Caco-2 (cell line): Measurements from ENCODE around the gene FOXD2. TPM values are rescaled to one million over a fixed set of nuclear protein-coding genes. Genes with fewer than 3 reads are reported as not detected.

Experiments used
- BruUV-seq: library from RNA; stranded (reverse); fragments of 400-500 nt; replicated peaks from 2 replicates; lab custom pipeline; 2021; lab: Mats Ljungman, UMichigan
- CTCF ChIA-PET: fragments of 300-600 bp; sonication (Branson Sonifier 250); formaldehyde crosslinking; loops from one replicate; lab custom pipeline; 2022; ENCODE audit warnings: antibody characterized with exemption; lab: Charles Lee
- POLR2A ChIA-PET: fragments of 300-600 bp; sonication (Branson Sonifier 250); formaldehyde crosslinking; loops from one replicate; lab custom pipeline; 2022; ENCODE audit warnings: antibody characterized with exemption; lab: Charles Lee
- DNase-seq, 2 experiments: peaks; one replicate each; pipeline versions ENCODE4 v3.0.0 to v3.0.0-alpha.2; 2020 to 2022
- H3K27me3 ChIP-seq: replicated peaks from 2 replicates; pipeline ENCODE4 v1.6.0; 2011; ENCODE audit warnings: low read length; ENCODE audit not compliant: control insufficient read depth, insufficient read depth
- H3K36me3 ChIP-seq: 2 replicates; pipeline ENCODE4 v1.5.1; 2011; ENCODE audit warnings: low read length; ENCODE audit not compliant: control insufficient read depth, insufficient read depth
- H3K4me1 ChIP-seq: fragments of 250-450 bp; sonication (Bioruptor Pico); 2 replicates; pipeline ENCODE4 v1.5.1; 2020; ENCODE audit warnings: mild to moderate bottlenecking
- H3K4me3 ChIP-seq: 2 replicates; pipeline ENCODE4 v1.5.1; 2011; ENCODE audit warnings: low read depth, mild to moderate bottlenecking, control low read depth, low read length
- H3K9me3 ChIP-seq: fragments of 250-450 bp; sonication (Bioruptor Pico); 2 replicates; pipeline ENCODE4 v1.5.1; 2020; ENCODE audit warnings: mild to moderate bottlenecking, moderate library complexity
- H3K27ac Mint-ChIP-seq: one replicate; pipeline ENCODE4 v1.8.0; 2022; ENCODE audit warnings: mixed read lengths; ENCODE audit not compliant: unreplicated experiment
- H3K27me3 Mint-ChIP-seq: one replicate; pipeline ENCODE4 v1.8.0; 2022; ENCODE audit warnings: mixed read lengths; ENCODE audit not compliant: insufficient read depth, unreplicated experiment
- H3K36me3 Mint-ChIP-seq: one replicate; pipeline ENCODE4 v1.8.0; 2022; ENCODE audit warnings: mild to moderate bottlenecking, mixed read lengths; ENCODE audit not compliant: insufficient read depth, unreplicated experiment
- H3K4me1 Mint-ChIP-seq: one replicate; pipeline ENCODE4 v1.8.0; 2022; ENCODE audit warnings: low read depth, mixed read lengths; ENCODE audit not compliant: unreplicated experiment
- H3K4me3 Mint-ChIP-seq: one replicate; pipeline ENCODE4 v1.8.0; 2022; ENCODE audit warnings: mild to moderate bottlenecking, moderate library complexity, mixed read lengths; ENCODE audit not compliant: unreplicated experiment
- H3K9me3 Mint-ChIP-seq: one replicate; pipeline ENCODE4 v1.8.0; 2022; ENCODE audit warnings: mixed read lengths; ENCODE audit not compliant: unreplicated experiment
- CTCF ChIP-seq, 2 experiments: fragments of 200-600 bp in 1 of 2; IDR thresholded peaks; 1 replicate in 1 of 2; 2 replicates in 1 of 2; pipeline versions ENCODE4 v1.5.1 to v1.8.0; 2011 to 2022; ENCODE audit warnings: antibody characterized with exemption in 1 of 2, control low read depth in 1 of 2, inconsistent platforms in 1 of 2, low read depth in 1 of 2, low read length in 1 of 2, mild to moderate bottlenecking in 1 of 2, moderate library complexity in 1 of 2; ENCODE audit not compliant: insufficient read depth in 1 of 2, severe bottlenecking in 1 of 2, unreplicated experiment in 1 of 2
- intact Hi-C: fragments of 100-400 bp; cut with micrococcal nuclease; formaldehyde crosslinking; loops from one replicate; pipeline ENCODE4 v1.10.0; 2022; ENCODE audit not compliant: unreplicated experiment
- total RNA-seq: library from RNA; stranded (reverse); gene quantifications from 2 replicates; pipeline ENCODE4 v1.2.3, GENCODE V29; 2022

Gene FOXD2
- total RNA-seq, 1 experiment from 2014 or later = 4.6 TPM

GRCh38 chr1:47459253-47459788 lies 21.5 kb downstream of the FOXD2 start:
- no peaks in the 10 kb centered on the region for H3K36me3 ChIP-seq
- no peaks in the 10 kb centered on the region for H3K4me1 ChIP-seq
- H3K27me3 ChIP-seq = no peaks in the 10 kb centered on the region
- no peaks in the 10 kb centered on the region for H3K27me3 Mint-ChIP-seq
- no peaks in the 10 kb centered on the region for H3K36me3 Mint-ChIP-seq
- DNase-seq = no peak
- intact Hi-C loops = no loop called here
- ChIA-PET POLR2A (no interaction called here), CTCF (interaction anchor here (1.5 kb wide), 1 partner anchor 18 kb away, joined by 3 read pairs; no protein-coding TSS in a partner anchor)
- peaks cover 21% of the 10 kb centered on the region for H3K4me1 Mint-ChIP-seq
- H3K4me3 Mint-ChIP-seq = no peak overlapping the region
- H3K27ac Mint-ChIP-seq = no peak overlapping the region
- no peaks in the 10 kb centered on the region for H3K9me3 ChIP-seq
- TF ChIP-seq CTCF (IDR thresholded peaks at IDR 0.05; ENCODE audit: insufficient read depth in 1 of 2, low read depth in 1 of 2, low read length in 1 of 2, severe bottlenecking in 1 of 2, unreplicated experiment in 1 of 2) = no peak
- H3K9me3 Mint-ChIP-seq = no peaks in the 10 kb centered on the region
- H3K4me3 ChIP-seq = no peak overlapping the region
- BruUV-seq = no TSS peak

GRCh38 chr1:47460040-47460439 lies 22.2 kb downstream of the FOXD2 start:
- no peaks in the 10 kb centered on the region for H3K4me1 ChIP-seq
- H3K9me3 ChIP-seq = no peaks in the 10 kb centered on the region
- H3K9me3 Mint-ChIP-seq = no peaks in the 10 kb centered on the region
- H3K36me3 ChIP-seq = no peaks in the 10 kb centered on the region
- intact Hi-C loops = no loop called here
- H3K36me3 Mint-ChIP-seq = no peaks in the 10 kb centered on the region
- H3K27me3 Mint-ChIP-seq = no peaks in the 10 kb centered on the region
- ChIA-PET CTCF (interaction anchor here (1.2 to 1.5 kb wide), 2 partner anchors 18 to 22 kb away, joined by 3 to 5 read pairs; partner anchors contain the start of gene FOXD2), POLR2A (no interaction called here)
- H3K4me3 ChIP-seq = no peak overlapping the region
- no peak for DNase-seq
- no peak overlapping the region for H3K27ac Mint-ChIP-seq
- H3K4me3 Mint-ChIP-seq = no peak overlapping the region
- TF ChIP-seq CTCF (IDR thresholded peaks at IDR 0.05; ENCODE audit: insufficient read depth in 1 of 2, low read depth in 1 of 2, low read length in 1 of 2, severe bottlenecking in 1 of 2, unreplicated experiment in 1 of 2) = no peak
- BruUV-seq = no TSS peak
- H3K27me3 ChIP-seq = no peaks in the 10 kb centered on the region
- peaks cover 21% of the 10 kb centered on the region for H3K4me1 Mint-ChIP-seq

GRCh38 chr1:47460456-47460855 lies 22.6 kb downstream of the FOXD2 start:
- no peaks in the 10 kb centered on the region for H3K9me3 ChIP-seq
- Mint-ChIP-seq H3K9me3 (no peaks in the 10 kb centered on the region), H3K4me1 (peaks cover 21% of the 10 kb centered on the region), H3K27ac (no peak overlapping the region), H3K36me3 (no peaks in the 10 kb centered on the region), H3K27me3 (no peaks in the 10 kb centered on the region), H3K4me3 (no peak overlapping the region)
- H3K27me3 ChIP-seq = no peaks in the 10 kb centered on the region
- POLR2A ChIA-PET = no interaction called here
- no peak for DNase-seq
- no peaks in the 10 kb centered on the region for H3K36me3 ChIP-seq
- intact Hi-C loops = no loop called here
- no peaks in the 10 kb centered on the region for H3K4me1 ChIP-seq
- H3K4me3 ChIP-seq = no peak overlapping the region
- TF ChIP-seq CTCF (IDR thresholded peaks at IDR 0.05; ENCODE audit: insufficient read depth in 1 of 2, low read depth in 1 of 2, low read length in 1 of 2, severe bottlenecking in 1 of 2, unreplicated experiment in 1 of 2) = no peak
- no TSS peak for BruUV-seq
- CTCF ChIA-PET = interaction anchor here (1.2 to 1.5 kb wide), 2 partner anchors 17 to 23 kb away, joined by 3 to 5 read pairs; partner anchors contain the start of gene FOXD2
